Measurements from ENCODE around the gene FAT1.

DNA sequence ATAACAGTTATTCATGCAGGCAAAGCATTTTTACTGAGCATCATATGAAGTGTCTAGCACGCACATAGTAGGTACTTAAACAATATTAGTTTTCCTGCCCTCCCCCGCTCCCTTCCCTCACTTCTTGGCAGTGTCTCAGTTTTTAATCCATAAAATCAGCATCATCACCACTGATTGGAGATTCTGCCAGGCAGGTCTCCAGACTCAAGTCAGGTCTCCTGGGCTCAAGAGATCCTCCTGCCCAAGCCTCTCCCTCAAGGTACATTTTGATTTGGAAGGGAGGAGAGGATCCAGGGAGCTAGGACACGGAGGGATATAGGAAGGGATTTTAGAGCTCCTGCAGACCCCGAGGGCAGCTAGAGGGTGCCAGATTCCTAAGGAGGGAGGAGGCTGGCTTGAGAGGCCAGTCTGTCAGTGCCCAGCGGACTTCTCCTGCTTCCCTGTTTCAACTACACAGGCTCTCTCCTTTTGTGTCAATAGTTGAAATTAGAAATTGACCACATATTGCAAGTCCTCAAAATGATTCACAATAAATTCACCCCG is 4.4 kb upstream of the FAT1 start:
- TF ChIP-seq, protein P1, sequence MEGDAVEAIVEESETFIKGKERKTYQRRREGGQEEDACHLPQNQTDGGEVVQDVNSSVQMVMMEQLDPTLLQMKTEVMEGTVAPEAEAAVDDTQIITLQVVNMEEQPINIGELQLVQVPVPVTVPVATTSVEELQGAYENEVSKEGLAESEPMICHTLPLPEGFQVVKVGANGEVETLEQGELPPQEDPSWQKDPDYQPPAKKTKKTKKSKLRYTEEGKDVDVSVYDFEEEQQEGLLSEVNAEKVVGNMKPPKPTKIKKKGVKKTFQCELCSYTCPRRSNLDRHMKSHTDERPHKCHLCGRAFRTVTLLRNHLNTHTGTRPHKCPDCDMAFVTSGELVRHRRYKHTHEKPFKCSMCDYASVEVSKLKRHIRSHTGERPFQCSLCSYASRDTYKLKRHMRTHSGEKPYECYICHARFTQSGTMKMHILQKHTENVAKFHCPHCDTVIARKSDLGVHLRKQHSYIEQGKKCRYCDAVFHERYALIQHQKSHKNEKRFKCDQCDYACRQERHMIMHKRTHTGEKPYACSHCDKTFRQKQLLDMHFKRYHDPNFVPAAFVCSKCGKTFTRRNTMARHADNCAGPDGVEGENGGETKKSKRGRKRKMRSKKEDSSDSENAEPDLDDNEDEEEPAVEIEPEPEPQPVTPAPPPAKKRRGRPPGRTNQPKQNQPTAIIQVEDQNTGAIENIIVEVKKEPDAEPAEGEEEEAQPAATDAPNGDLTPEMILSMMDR (conservative IDR thresholded peaks at IDR 0.05) = no peak
- TF ChIP-seq ZFX (IDR thresholded peaks at IDR 0.05) = no peak

Data from C4-2B (cell line).